GM19372 (cell line): ENCODE measurements around the gene UBASH3A.
"Not testable (repeated sequence)": the region's sequence is repeated elsewhere in the genome, so short reads cannot be mapped to it uniquely, and the experiment has no call there.

ENCODE experiments used
- ATAC-seq: cut with Tn5 transposase; IDR thresholded peaks from one replicate; pipeline ENCODE4 v1.9.1; 2021; ENCODE audit warnings: mild to moderate bottlenecking, low read depth, moderate library complexity; ENCODE audit not compliant: unreplicated experiment

UBASH3A gene

GRCh38 chr21:42463861-42464515 lies 60.3 kb downstream of the UBASH3A start:
- no peak for ATAC-seq

- ATAC-seq = no peak
Observed at GRCh38 chr21:42465008-42465802, 61.5 kb downstream of the UBASH3A start.

GRCh38 chr21:42465803-42466127 lies 62.1 kb downstream of the UBASH3A start:
- ATAC-seq = no peak

GRCh38 chr21:42466700-42467099 lies 63.0 kb downstream of the UBASH3A start:
- no peak for ATAC-seq

GRCh38 chr21:42467140-42467983 lies 63.7 kb downstream of the UBASH3A start:
- ATAC-seq = no peak

- ATAC-seq = no peak
Observed at GRCh38 chr21:42468491-42469131, 64.9 kb downstream of the UBASH3A start.

GRCh38 chr21:42469272-42469671 lies 65.6 kb downstream of the UBASH3A start:
- no peak for ATAC-seq

GRCh38 chr21:42469726-42470125 lies 66.0 kb downstream of the UBASH3A start:
- not testable (repeated sequence) for ATAC-seq

GRCh38 chr21:42471206-42471605 lies 67.5 kb downstream of the UBASH3A start:
- no peak for ATAC-seq

- ATAC-seq = no peak
Observed at GRCh38 chr21:42471716-42472330, 68.1 kb downstream of the UBASH3A start.

- no peak for ATAC-seq
Observed at GRCh38 chr21:42472521-42472920, 68.8 kb downstream of the UBASH3A start.

GRCh38 chr21:42473498-42474042 lies 69.9 kb downstream of the UBASH3A start:
- no peak for ATAC-seq

GRCh38 chr21:42474043-42474831 lies 70.5 kb downstream of the UBASH3A start:
- ATAC-seq = no peak

- no peak for ATAC-seq
Observed at GRCh38 chr21:42475036-42475435, 71.3 kb downstream of the UBASH3A start.

GRCh38 chr21:42475526-42476387 lies 72.1 kb downstream of the UBASH3A start:
- no peak for ATAC-seq

- ATAC-seq = no peak
Observed at GRCh38 chr21:42476388-42477331, 73.0 kb downstream of the UBASH3A start.

- ATAC-seq = peak; percentile 45
Observed at GRCh38 chr21:42478504-42478903, 74.8 kb downstream of the UBASH3A start.
